GM18951 (cell line): Measurements from ENCODE around the gene HS3ST3A1.
"Not testable (repeated sequence)": the region's sequence is repeated elsewhere in the genome, so short reads cannot be mapped to it uniquely, and the experiment has no call there.

ENCODE experiments used
- POLR2A ChIP-seq: IDR thresholded peaks from 4 replicates; pipeline ENCODE4 v1.6.1; 2011; ENCODE audit warnings: mild to moderate bottlenecking; ENCODE audit not compliant: insufficient read length, insufficient read depth; ENCODE audit errors: extremely low read depth
- in situ Hi-C: fragments of 300-500 bp; cut with MboI; formaldehyde crosslinking; loops from one replicate; pipeline ENCODE4 v1.12.0; 2022; ENCODE audit warnings: low sequenced_read_pairs, mixed read lengths, inconsistent platforms; ENCODE audit not compliant: unreplicated experiment

The HS3ST3A1 gene

DNA sequence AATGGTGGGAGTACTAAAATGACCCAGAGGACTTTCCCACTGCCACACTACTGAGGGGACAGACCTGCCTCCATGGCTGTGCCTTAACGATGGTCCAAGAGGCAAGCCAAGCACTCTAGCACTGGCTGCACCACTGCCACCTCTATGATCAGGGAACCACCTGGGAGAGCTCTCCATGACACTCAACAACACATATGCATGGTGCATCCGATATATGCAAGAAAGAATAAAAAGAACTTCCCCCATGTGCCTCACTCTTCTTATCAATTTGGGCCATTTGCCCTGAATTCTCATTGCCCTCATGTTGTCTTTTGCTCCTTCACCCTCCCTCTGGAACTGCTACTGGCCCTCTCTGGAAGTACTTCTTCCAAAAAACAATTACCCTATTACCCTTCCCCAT, 99.5 kb downstream of the HS3ST3A1 start:
- in situ Hi-C loops, result no loop called here
- TF ChIP-seq POLR2A, result no peak

DNA sequence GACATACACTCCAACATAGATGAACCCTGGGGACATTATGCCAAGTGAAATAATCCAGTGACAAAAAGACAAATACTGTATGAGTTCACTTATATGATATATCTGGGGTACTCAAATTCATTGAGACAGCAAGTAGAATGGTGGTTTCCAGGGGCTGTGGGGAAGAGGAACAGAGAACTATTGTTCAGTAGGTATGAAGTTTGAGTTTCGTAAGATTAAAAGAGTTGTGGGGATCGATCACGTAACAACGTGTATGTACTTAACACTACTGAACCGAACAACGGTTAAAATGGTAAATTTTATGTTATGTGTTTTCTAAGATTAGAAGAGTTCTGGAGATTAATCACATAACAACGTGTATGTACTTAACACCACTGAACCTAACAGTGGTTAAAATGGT, 100.8 kb downstream of the HS3ST3A1 start:
- TF ChIP-seq POLR2A, result no peak
- in situ Hi-C loops, result no loop called here

DNA sequence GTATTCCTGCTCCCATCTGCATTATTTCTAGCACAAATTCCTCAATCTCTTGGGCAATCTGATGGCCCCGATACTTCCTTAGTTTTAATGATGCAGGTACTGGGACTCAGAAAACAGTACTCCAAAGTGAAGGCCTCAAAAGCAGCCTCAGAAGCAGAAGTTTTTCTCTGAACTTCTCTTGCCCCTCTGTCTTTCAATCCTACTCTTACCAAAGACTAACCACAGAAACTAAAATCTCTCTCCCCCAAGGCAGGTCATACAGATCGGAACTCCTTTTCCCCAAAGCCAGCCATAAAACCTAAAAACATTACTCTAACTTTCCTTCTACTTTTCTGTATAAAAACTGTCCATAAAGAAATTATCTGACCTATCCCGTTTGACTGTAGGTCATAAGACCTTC, 103.5 kb downstream of the HS3ST3A1 start:
- in situ Hi-C loops, result no loop called here
- no peak for TF ChIP-seq POLR2A

DNA sequence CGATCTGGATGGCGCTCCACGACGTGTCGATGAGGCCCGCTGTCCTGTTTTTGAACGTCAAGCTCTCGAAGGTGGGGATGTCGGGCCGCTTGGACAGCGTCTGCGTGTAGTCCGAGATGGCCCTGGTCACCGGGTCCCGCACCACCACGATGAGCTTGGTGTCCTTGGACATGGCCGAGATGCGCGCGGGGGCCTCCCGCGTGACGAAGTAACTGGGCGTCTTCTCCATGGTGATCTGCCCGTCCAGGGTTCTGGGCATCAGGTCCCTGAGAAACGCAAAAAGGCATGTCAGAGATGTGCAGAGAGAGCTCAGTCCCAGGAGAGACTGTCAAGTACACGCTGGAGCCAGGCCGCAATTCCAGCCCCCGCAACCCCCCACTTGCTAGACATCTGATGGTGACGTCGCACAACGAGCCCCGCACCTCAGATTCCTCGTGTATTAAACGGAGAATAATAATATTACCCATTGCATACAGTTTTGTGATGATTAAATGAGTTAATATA, 105.1 kb downstream of the HS3ST3A1 start:
- in situ Hi-C loops, result not testable (repeated sequence)

DNA sequence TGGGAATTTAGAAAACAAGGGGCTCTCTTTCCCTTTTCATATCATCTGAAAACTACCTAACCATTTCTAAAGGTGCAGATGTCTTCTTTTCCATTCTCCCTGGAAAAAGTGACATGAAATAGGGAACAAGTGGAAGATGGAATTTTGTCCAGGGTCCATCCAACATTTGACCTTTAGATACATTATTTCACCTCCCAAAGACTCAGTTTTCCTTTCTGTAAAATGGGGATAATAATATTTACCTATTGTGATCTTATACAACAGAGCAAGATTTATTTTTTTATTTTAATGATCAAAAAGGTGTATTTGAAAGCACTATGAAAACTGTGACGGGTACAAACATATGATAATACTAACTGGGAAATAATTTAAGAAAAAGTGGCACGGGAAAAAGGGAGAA, 106.3 kb downstream of the HS3ST3A1 start:
- in situ Hi-C loops, result no loop called here

DNA sequence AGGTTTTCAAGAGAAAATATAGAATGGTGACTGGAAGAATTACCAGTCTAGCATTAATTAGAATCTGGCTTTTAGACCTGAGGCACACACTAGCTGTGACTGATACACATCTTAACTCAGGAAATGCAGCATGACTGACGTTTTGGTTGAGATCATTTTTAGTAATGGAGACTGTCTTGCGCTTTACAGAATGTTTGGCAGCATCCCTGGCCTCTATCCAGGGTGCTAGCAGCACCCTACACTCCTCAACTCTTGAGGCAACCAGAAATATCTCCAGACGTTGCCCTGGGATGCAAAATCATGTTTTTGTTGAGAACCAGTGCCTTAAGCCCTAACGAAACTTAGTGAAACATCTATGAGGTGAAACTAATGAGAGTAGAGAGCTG, 109.0 kb downstream of the HS3ST3A1 start:
- no peak for TF ChIP-seq POLR2A
- in situ Hi-C loops, result no loop called here

More for the DNA sequence above, 106.3 kb downstream of the HS3ST3A1 start:
- no peak for TF ChIP-seq POLR2A

DNA sequence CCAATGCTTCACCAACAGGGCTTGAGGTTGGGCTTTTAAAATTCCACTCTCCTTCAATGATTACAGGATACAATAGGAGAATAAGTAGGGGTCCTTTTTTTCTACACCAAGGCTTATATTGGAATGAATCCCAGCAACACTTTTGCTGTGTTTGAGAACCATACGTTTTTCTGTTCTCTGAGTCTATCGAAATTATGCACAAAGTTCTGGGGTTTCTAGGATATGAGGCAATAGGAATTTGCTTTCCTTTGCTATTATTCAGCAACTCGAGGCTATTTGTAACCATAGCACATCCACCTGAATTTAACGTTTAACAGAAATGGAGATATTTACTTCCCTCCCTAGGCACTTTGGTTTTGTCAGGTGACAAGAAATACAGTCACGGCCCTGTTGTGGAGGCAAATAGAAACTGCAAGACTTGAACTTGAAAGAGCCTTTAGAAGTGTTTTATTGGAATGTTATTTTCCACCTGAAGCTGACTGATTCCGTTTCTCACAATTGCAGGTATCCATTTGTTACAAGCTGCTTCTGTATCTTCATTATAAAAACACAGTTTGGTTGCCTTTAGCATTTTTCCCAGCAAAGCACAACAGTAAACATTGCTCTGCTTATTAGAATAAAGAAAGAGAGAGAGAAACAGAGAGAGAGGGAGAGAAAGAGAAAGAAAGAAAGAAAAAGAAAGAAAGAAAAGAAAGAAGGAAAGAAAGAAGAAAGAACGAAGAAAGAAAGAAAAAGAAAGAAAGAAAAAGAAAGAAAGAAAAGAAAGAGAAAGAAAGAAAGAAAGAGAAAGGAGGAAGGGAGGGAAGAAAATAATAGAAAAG, 109.6 kb downstream of the HS3ST3A1 start:
- in situ Hi-C loops, result no loop called here
- no peak for TF ChIP-seq POLR2A

DNA sequence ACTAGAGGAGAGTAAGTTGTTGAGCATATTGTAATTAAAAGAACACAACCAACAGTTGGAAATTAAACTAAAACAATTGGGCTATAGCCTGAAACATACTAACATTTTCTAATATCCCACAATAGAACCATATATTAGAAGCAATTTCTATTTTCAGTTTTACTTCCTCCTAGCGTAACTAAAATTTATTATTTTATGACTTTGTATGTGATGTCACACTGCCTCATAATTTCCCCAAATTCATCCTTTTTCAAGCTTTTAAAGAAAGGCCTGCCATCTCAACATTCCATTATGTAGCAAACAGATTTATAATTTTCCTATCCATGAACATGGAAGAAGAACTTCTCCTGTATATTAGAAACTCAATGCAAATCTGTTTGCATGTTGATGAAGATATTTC, 110.2 kb downstream of the HS3ST3A1 start:
- no peak for TF ChIP-seq POLR2A
- in situ Hi-C loops, result no loop called here

DNA sequence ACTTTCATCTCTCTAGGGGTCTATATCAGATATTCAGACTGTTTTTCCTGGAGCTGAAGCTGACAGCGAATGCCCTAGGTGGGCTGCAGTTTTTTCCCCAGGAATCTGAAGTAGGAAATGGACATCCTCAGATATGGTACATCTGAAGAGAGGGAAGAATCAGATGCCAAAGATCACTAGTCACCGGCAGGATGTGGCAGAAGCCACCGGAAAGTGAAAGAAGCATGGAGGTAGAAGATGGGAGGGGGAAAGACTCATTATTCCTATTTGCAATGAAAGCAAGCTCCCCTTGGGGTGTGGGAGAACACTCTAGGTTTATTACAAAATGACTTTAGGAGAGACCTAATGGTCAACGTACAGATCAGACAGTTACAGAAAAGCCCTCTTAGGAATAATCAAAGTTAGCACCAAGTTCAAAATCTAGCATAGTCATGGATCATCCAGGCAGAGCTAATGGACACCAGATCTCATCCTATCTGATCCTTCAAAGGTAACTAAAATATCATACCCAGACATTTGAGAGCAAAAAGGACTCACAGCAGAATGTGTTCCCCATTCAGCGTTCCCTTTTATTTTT, 110.7 kb downstream of the HS3ST3A1 start:
- in situ Hi-C loops, result no loop called here
- TF ChIP-seq POLR2A, result no peak

DNA sequence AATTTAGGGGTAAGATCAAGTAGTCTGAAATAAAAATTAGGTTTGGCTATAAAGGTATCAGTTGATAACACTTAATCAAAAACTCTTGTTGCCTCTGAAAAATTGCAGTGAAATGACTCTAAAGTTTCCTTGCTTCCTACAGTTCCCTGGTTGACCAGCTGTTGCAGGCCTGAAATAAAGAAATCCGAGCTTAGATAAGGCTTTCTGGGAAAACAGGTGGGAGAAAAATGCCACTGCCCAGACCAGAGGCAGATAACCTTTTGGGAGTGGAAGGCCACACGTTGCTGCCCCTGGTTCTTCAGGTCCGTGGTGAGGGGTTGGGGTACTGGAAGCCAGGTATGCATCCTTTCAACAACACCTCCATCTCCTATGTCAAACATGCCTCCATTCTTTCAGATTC, 111.3 kb downstream of the HS3ST3A1 start:
- no peak for TF ChIP-seq POLR2A
- in situ Hi-C loops, result no loop called here

DNA sequence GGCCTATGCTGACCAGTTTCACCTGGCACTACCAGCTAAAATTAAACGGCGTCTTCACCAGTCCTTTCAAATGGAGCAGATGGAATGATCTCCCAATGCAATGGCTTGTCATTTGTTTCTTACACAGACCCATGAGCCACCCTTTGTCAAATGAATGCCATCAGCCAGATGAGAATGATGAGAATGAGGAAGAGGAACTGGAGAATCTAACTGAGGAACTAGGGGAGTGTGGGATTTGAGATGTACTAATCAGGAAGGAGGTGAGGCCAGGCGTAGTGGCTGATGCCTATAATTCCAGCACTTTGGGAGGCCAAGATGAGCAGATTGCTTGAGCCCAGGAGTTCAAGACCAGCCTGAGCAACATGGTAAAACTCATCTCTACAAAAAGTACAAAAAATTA, 116.4 kb downstream of the HS3ST3A1 start:
- TF ChIP-seq POLR2A, result no peak

DNA sequence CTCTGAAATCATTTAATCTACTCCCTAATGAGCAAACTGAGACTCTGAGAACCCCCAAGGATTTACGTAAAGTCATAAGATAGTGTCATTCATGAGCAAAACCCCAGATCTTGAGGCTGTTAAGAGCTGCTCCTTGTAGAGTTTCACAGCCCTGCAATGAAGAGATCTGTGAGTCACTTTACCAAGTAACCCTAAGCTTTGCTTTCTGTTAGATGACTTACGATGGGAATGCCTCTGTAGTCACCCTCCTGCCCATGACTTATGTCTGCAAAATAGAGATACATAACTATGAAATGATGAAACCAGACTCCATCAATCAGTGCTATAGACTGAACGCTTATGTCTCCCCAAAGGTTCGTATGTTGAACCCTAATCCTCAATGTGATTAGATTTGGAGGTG, 117.7 kb downstream of the HS3ST3A1 start:
- in situ Hi-C loops, result no loop called here

More for the DNA sequence above, 116.4 kb downstream of the HS3ST3A1 start:
- in situ Hi-C loops, result no loop called here

DNA sequence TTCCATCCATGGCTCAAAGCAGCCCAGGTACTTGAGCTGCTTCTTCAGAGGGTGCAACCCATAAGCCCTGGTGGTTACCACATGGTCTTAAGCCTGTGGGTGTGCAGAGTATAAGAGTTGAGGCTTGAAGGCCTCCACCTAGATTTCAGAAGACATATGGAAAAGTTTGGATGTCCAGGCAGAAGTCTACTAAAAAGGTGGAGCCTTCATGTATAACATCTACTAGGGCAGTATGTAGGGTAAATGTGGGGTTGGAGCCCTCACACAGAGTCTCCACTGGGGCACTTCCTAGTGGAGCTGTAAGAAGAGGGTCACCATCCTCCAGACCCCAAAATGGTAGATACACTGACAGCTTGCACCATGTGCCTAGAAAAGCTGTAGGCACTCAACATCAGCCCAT, 120.9 kb downstream of the HS3ST3A1 start:
- in situ Hi-C loops, result no loop called here
- TF ChIP-seq POLR2A, result no peak

More for the DNA sequence above, 117.7 kb downstream of the HS3ST3A1 start:
- TF ChIP-seq POLR2A, result no peak

DNA sequence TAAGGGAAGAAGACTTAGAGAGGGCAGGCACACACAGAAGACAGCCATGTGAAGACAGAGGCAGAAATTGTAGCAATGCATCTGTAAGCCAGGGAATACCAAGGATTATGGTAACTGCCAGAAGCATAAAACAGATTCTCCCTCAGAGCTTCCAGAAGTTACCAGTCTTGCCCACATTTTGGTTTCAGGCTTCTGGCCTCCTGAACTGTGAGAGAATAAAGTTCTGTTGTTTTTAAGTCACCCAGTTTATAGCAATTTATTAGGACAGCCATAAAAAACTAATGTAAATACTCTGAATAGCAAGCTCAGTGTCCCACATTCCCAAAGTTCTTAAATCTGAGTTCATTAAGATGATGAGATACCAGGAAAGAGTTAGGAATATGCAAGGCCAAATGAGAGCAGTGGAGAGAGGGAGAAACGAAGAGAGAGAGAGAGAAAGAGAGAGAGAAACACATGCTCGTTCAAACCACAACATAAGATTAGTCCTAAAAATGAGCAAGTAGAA, 123.4 kb downstream of the HS3ST3A1 start:
- in situ Hi-C loops, result no loop called here
- TF ChIP-seq POLR2A, result no peak
